Suppressor macrophage (primary cell): ENCODE results near the gene PCDHB11.
"Not testable (repeated sequence)": the region's sequence is repeated elsewhere in the genome, so short reads cannot be mapped to it uniquely, and the experiment has no call there.

ENCODE experiments used
- DNase-seq, 4 experiments: peaks; one replicate each; pipeline ENCODE4 v3.0.0-alpha.2; 2020 to 2022
- total RNA-seq, 17 experiments: gene quantifications; one replicate each; lab custom pipeline; 2026; ENCODE audit warnings: mixed read lengths in 6 of 17, inconsistent platforms in 3 of 17; lab: John Stamatoyannopoulos, UW

The PCDHB11 gene
- 0 to 1.4 (median 0) reads per million in 17 experiments for total RNA-seq

DNA sequence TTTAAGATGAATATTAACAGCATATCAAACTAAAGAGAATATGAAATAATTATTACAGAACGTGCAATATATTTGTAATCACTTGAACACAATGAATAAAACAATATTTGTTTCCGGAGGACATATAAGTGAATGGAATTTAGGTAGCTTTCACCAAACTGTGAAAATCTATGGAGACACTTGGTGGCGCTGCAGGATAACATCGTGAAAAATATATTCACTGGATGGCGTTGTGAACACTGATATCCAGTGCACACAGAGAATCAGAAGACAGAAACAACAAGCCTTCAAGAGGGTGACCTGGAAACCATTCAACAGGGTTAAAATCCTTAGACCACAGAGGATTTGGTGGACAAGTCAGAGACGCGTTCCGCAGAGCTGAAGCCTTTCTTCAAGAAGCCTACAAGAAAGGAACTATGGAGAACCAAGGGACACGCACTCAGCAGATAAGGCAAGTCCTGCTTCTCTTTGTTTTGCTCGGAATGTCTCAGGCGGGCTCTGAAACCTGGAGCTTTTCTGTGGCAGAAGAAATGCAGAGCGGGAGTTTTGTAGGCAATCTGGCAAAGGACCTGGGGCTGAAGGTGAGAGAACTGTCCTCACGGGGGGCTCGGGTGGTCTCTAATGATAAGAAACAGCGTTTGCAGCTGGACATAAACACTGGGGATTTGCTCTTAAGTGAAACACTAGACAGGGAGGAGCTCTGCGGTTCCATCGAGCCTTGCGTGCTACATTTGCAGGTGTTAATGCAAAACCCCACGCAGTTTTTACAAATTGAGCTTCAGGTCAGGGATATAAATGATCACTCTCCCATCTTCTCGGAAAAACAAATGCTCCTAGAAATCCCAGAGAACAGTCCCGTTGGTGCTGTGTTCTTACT is at the start of gene PCDHB11:
Gene PCDHB11, plus strand, starts transcription at position 269 of the 877 bp plus-strand sequence. Its CDS starts 148 bp downstream, at position 417.
- no peak for DNase-seq

DNA sequence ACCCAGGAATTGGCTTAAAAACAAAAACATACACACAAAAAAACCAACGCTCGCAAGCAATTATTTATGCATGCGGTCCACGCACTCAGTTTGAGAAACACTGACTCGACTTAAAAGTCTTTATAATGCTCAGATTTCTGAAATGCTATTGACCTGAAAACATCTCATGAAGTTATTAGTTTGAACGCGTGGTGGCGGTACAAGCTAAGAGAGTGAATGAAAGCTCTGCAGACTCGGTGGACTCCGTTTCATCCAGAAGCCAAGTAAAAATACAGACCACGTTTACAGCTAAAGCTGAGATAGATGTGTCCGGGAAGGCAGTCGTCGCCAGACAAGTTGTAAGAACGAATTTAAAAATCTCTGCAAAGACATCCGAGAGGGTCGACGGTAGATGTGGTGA is 49.6 kb upstream of the PCDHB11 start, which contains the start of gene PCDHB6:
Gene PCDHB6, plus strand, starts transcription at position 246 of the 400 bp plus-strand sequence. CDS start 201 bp downstream, outside the sequence.
- DNase-seq, result no peak

- DNase-seq, result no peak
Observed at GRCh38 chr5:141150224-141150992, 49.0 kb upstream of the PCDHB11 start.

- DNase-seq, result no peak
Observed at GRCh38 chr5:141150993-141151325, 48.5 kb upstream of the PCDHB11 start.

DNA sequence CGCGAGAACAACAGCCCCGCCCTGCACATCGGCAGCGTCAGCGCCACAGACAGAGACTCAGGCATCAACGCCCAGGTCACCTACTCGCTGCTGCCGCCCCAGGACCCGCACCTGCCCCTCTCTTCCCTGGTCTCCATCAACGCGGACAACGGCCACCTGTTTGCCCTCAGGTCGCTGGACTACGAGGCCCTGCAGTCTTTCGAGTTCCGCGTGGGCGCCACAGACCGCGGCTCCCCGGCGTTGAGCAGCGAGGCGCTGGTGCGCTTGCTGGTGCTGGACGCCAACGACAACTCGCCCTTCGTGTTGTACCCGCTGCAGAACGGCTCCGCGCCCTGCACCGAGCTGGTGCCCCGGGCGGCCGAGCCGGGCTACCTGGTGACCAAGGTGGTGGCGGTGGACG is 47.8 kb upstream of the PCDHB11 start:
- DNase-seq, result not testable (repeated sequence)

DNA sequence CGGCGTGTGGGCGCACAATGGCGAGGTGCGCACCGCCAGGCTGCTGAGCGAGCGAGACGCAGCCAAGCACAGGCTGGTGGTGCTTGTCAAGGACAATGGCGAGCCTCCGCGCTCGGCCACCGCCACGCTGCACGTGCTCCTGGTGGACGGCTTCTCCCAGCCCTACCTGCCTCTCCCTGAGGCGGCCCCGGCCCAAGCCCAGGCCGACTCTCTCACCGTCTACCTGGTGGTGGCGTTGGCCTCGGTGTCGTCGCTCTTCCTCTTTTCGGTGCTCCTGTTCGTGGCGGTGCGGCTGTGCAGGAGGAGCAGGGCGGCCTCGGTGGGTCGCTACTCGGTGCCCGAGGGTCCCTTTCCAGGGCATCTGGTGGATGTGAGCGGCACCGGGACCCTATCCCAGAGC is 47.3 kb upstream of the PCDHB11 start:
- DNase-seq, result not testable (repeated sequence)

DNA sequence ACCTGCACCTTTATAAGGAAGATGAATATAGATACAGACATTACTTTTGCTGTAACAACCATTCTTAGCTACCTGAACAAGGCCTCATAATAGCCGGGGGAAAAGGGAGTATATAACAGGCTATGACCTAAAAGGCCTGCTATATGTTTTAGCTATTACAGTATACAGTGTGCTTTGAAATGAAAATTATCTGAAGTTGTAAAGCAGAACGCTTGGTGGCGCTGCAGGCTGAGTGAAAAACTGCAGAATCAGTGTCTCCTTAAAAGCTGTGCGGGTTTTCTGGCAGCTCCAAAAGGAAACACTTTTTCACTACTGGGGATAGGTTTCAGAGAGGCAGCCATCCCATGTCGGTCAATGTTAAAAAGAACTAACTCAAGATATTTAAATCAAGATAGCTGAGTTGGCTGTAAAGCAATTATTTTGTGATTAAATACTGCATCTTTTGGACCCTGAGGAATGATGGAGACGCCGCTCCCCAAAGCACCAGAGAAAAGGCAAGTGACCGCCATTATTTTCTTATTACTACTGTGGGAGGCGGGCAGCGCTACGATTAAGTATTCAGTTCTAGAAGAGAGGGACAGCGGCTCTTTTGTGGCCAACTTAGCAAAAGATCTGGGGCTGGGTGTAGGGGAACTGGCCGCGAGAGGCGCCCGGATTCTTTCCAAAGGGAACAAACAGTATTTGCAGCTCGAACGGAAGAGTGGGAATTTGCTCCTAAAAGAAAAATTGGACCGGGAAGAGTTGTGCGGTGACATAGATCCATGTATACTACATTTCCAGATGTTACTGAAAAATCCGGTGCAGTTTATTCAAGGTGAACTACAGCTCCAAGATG is 43.7 kb upstream of the PCDHB11 start:
- no peak for DNase-seq

GRCh38 chr5:141157356-141157755 is 42.1 kb upstream of the PCDHB11 start:
- not testable (repeated sequence) for DNase-seq

GRCh38 chr5:141157901-141158300 is 41.5 kb upstream of the PCDHB11 start:
- not testable (repeated sequence) for DNase-seq

GRCh38 chr5:141172381-141173204 is 26.8 kb upstream of the PCDHB11 start, which contains the start of gene PCDHB7:
Gene PCDHB7, plus strand, starts transcription at chr5:141172644. Its CDS starts 192 bp downstream, at chr5:141172836.
- peak in 2 of 4 experiments; percentile 7 to 8 for DNase-seq

GRCh38 chr5:141174291-141175104 is 24.9 kb upstream of the PCDHB11 start:
- DNase-seq, result not testable (repeated sequence)

DNA sequence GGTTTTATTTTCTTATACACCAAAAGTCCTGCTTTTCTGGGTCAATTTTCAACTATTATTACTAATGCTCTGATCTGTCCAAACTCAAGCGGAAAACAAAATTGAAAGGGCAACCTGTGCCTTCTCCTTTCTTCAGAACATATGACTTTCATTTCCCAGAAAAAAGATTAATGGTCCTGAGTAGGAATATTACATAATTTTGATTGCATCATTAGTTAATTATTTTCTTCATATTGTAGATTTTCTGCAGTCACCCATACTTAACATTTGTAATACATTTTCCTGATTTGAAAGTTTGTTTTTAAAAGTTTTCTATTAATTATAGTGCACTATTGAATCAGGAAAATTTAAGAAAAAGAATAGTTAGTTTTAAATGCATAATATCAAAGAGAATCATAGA is 23.5 kb upstream of the PCDHB11 start:
- DNase-seq, result no peak

DNA sequence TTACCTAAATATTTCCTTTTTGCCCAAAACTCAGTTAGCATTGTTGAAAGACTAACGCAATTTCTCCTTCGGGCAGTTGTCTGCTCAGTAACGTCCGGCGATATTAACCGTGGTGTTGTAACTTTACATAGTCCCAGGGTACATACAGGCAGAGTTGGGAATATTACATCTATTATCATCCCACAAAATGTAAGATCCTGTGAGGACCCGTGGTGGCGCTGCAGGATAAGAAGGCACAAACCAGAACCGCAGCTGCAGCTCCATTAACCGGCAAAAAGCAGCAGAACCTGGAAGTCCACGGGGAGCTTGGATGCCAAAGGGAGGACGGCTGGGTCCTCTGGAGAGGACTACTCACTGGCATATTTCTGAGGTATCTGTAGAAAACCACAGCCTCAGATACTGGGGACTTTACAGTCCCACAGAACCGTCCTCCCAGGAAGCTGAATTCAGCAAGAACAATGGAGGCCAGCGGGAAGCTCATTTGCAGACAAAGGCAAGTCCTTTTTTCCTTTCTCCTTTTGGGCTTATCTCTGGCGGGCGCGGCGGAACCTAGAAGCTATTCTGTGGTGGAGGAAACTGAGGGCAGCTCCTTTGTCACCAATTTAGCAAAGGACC is 21.7 kb upstream of the PCDHB11 start, which contains the start of gene PCDHB8:
Gene PCDHB8, plus strand, starts transcription at position 214 of the 615 bp plus-strand sequence. Its CDS starts 245 bp downstream, at position 459.
- not testable (repeated sequence) for DNase-seq

GRCh38 chr5:141179371-141179770 is 20.1 kb upstream of the PCDHB11 start:
- DNase-seq, result not testable (repeated sequence)

DNA sequence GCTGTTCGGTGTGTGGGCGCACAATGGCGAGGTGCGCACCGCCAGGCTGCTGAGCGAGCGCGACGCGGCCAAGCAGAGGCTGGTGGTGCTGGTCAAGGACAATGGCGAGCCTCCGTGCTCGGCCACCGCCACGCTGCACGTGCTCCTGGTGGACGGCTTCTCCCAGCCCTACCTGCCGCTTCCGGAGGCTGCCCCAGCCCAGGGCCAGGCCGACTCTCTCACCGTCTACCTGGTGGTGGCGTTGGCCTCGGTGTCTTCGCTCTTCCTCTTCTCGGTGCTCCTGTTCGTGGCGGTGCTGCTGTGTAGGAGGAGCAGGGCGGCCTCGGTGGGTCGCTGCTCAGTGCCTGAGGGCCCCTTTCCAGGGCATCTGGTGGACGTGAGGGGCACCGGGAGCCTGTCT is 19.6 kb upstream of the PCDHB11 start:
- DNase-seq, result not testable (repeated sequence)

DNA sequence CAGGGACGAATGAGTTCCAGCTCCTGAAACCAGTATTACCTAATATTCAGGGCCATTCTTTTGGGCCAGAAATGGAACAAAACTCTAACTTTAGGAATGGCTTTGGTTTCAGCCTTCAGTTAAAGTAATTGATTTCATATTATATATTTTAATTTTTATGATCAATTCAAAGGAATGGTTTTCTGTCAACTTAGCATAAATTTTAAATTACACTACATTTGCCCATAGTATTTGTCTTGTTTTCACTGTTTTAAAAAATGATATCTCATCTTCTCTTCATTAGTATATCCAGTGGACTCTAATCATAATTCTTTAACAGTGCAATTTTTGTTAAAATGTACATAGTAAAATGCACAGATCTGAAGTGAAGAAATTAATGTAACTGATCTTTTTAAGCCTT is 19.1 kb upstream of the PCDHB11 start:
- no peak for DNase-seq

DNA sequence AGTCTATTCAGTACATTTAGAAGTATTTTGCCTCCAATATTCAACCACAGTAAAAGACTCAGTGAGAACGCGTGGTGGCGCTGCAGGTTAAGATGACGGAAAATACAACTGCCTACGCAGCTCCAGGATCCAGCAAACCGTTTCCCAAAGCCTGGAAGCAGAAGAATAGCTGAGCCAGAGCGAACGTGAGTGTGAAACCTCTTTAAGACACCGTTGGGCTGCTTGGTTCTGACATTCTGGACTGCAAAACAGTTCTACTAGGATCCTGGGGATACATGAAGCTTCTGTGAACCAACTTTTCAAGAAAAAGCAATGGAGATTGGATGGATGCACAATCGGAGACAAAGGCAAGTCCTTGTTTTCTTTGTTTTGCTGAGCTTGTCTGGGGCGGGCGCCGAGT is 17.2 kb upstream of the PCDHB11 start, which contains the start of gene PCDHB16:
Gene PCDHB16, plus strand, starts transcription at position 140 of the 400 bp plus-strand sequence. Its CDS starts 173 bp downstream, at position 313.
- no peak for DNase-seq

DNA sequence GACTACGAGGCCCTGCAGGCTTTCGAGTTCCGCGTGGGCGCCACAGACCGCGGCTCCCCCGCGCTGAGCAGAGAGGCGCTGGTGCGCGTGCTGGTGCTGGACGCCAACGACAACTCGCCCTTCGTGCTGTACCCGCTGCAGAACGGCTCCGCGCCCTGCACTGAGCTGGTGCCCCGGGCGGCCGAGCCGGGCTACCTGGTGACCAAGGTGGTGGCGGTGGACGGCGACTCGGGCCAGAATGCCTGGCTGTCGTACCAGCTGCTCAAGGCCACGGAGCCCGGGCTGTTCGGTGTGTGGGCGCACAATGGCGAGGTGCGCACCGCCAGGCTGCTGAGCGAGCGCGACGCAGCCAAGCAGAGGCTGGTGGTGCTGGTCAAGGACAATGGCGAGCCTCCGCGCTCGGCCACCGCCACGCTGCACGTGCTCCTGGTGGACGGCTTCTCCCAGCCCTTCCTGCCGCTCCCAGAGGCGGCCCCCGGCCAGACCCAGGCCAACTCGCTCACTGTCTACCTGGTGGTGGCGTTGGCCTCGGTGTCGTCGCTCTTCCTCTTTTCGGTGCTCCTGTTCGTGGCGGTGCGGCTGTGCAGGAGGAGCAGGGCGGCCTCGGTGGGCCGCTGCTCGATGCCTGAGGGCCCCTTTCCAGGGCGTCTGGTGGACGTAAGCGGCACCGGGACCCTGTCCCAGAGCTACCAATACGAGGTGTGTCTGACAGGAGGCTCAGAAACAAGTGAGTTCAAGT is 15.1 kb upstream of the PCDHB11 start:
- DNase-seq, result not testable (repeated sequence)
